Endodermal cell (in vitro differentiated cells): ENCODE results near the gene PSTPIP1. TPM values are rescaled to one million over a fixed set of nuclear protein-coding genes. Genes with fewer than 3 reads are reported as not detected.

ENCODE experiments used
- DNase-seq: peaks from one replicate; pipeline ENCODE4 v3.0.0-alpha.2; 2017
- H3K27ac ChIP-seq: 2 replicates; pipeline ENCODE4 v1.5.1; 2013; ENCODE audit warnings: mild to moderate bottlenecking, low read depth, low read length, moderate library complexity
- H3K27me3 ChIP-seq: 2 replicates; pipeline ENCODE4 v1.6.1; 2013; ENCODE audit warnings: mild to moderate bottlenecking, low read length, moderate library complexity; ENCODE audit not compliant: insufficient read depth, control insufficient read depth, poor library complexity, severe bottlenecking
- H3K36me3 ChIP-seq: 2 replicates; pipeline ENCODE4 v1.7.0; 2013; ENCODE audit warnings: mild to moderate bottlenecking, low read length, moderate library complexity; ENCODE audit not compliant: control insufficient read depth, insufficient read depth
- H3K4me1 ChIP-seq: one replicate; pipeline ENCODE4 v1.7.0; 2013; ENCODE audit warnings: low read length; ENCODE audit not compliant: control insufficient read depth, insufficient read depth
- H3K4me3 ChIP-seq: 2 replicates; pipeline ENCODE4 v1.5.1; 2013; ENCODE audit warnings: mild to moderate bottlenecking, low read length, moderate library complexity
- H3K9ac ChIP-seq: 2 replicates; pipeline ENCODE4 v1.6.1; 2013; ENCODE audit warnings: mild to moderate bottlenecking, low read length, moderate library complexity; ENCODE audit not compliant: poor library complexity, severe bottlenecking; ENCODE audit errors: extremely low read depth
- H3K9me3 ChIP-seq: 2 replicates; pipeline ENCODE4 v1.6.1; 2013; ENCODE audit warnings: mild to moderate bottlenecking, low read length, moderate library complexity; ENCODE audit not compliant: control insufficient read depth
- H3K27ac Mint-ChIP-seq: 2 replicates; pipeline ENCODE4 v1.8.0; 2020; ENCODE audit warnings: mixed read lengths
- H3K27me3 Mint-ChIP-seq: 2 replicates; pipeline ENCODE4 v1.8.0; 2021; ENCODE audit warnings: mild to moderate bottlenecking, mixed read lengths; ENCODE audit not compliant: insufficient read depth
- H3K36me3 Mint-ChIP-seq: 2 replicates; pipeline ENCODE4 v1.8.0; 2020; ENCODE audit warnings: low read depth, mixed read lengths
- H3K4me1 Mint-ChIP-seq: 2 replicates; pipeline ENCODE4 v1.8.0; 2020; ENCODE audit warnings: mixed read lengths
- H3K4me3 Mint-ChIP-seq: 2 replicates; pipeline ENCODE4 v1.8.0; 2020; ENCODE audit warnings: mild to moderate bottlenecking, moderate library complexity, mixed read lengths
- H3K9me3 Mint-ChIP-seq: 2 replicates; pipeline ENCODE4 v1.8.0; 2020; ENCODE audit warnings: mild to moderate bottlenecking, mixed read lengths
- WGBS, 2 experiments: methylation state at CpG; one replicate each; pipeline versions ENCODE4 v1.1.5 to v1.1.7; 2013; ENCODE audit warnings: missing lambda C conversion rate in 2 of 2, mixed read lengths in 1 of 2; ENCODE audit not compliant: insufficient coverage in 1 of 2, insufficient read length in 1 of 2; 5-methylcytosine and 5-hydroxymethylcytosine counted together
- total RNA-seq, 2 donors: library from RNA; stranded (reverse); fragmentation: NEBNext Ultra II Directional in 1 of 2; extraction: Animal tissue kit (Norgen Biotek cat#: 25700) in 1 of 2; gene quantifications; 2 replicates in 1 of 2; 3 replicates in 1 of 2; pipeline ENCODE4 v1.2.1, GENCODE V29; 2021
- TF ChIP-seq, protein P1 (sequence below): fragments of 200-600 bp; sonication (generic); conservative IDR thresholded peaks from 2 replicates; pipeline ENCODE4 v1.5.0; 2021; ENCODE audit warnings: antibody characterized with exemption, mild to moderate bottlenecking

Gene PSTPIP1
- total RNA-seq, 2 donors from 2014 or later: 0.29 to 1.5 TPM

DNA sequence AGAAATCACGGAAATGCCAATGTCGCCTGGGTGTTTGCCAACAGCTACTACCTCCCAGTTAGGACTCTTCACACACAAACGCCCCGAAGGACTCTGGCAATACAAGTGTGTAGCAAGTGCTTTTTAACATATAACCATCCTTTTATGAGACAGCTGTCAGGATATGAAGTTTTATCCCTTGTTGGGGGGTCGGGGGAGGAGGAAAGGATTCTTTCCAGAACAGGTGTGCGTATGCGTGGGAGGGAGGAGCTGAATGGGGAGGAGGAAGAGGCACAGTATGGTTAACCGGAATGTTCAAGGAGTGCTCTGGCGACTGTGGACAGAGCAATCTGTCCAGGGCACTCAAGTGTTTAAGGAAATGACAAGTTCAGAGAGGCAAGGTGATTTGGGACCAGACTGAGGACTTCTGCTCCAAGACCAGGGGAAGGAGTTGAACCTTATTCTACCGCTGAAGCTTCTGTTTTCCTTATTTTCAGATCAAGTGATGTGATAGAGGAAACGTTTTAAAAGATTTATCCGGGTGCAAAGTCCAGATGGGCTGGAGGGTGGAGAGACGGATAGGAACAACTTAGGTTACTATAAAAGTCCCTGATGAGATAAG lies 74.7 kb downstream of the PSTPIP1 start:
- DNase-seq: no peak
- Histone ChIP-seq H3K27me3 (no peaks in the 10 kb centered on the region), H3K27ac (no peak overlapping the region), H3K9me3 (no peaks in the 10 kb centered on the region), H3K9ac (peak overlapping the region; percentile 71), H3K36me3 (peaks cover 18% of the 10 kb centered on the region), H3K4me1 (peaks cover 2% of the 10 kb centered on the region), H3K4me3 (peak overlapping the region; percentile 92)
- H3K27me3 Mint-ChIP-seq: peaks cover 4% of the 10 kb centered on the region
- peak overlapping the region; percentile 59 for H3K4me3 Mint-ChIP-seq
- H3K27ac Mint-ChIP-seq: no peak overlapping the region
- peaks cover 28% of the 10 kb centered on the region for H3K4me1 Mint-ChIP-seq
- no peaks in the 10 kb centered on the region for H3K9me3 Mint-ChIP-seq
- TF ChIP-seq, protein P1, sequence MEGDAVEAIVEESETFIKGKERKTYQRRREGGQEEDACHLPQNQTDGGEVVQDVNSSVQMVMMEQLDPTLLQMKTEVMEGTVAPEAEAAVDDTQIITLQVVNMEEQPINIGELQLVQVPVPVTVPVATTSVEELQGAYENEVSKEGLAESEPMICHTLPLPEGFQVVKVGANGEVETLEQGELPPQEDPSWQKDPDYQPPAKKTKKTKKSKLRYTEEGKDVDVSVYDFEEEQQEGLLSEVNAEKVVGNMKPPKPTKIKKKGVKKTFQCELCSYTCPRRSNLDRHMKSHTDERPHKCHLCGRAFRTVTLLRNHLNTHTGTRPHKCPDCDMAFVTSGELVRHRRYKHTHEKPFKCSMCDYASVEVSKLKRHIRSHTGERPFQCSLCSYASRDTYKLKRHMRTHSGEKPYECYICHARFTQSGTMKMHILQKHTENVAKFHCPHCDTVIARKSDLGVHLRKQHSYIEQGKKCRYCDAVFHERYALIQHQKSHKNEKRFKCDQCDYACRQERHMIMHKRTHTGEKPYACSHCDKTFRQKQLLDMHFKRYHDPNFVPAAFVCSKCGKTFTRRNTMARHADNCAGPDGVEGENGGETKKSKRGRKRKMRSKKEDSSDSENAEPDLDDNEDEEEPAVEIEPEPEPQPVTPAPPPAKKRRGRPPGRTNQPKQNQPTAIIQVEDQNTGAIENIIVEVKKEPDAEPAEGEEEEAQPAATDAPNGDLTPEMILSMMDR: no peak
- peaks cover 7% of the 10 kb centered on the region for H3K36me3 Mint-ChIP-seq
- 46 to 66% methylated on average over 8 to 13 of the region's 13 CpGs for WGBS, 2 experiments

DNA sequence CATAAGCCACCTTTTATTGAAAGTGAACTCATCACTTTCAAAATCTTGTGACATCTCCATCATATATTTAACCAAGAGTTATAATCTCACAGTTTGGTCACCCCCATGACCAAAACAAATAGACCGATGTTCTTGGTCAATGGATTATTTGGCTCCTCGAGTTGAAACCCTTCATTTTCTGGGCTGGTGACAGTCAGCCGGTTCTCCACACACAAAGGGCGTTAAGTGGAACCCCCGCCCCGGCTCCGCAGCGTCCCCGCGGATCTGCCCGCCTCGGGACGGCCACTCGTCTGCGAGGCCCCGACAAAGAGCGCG lies 75.2 kb downstream of the PSTPIP1 start:
- Histone ChIP-seq H3K27ac (peak overlapping the region; percentile 73), H3K36me3 (peaks cover 18% of the 10 kb centered on the region), H3K9me3 (no peaks in the 10 kb centered on the region), H3K27me3 (no peaks in the 10 kb centered on the region), H3K9ac (peak overlapping the region; percentile 71), H3K4me1 (peaks cover 2% of the 10 kb centered on the region), H3K4me3 (peak overlapping the region; percentile 92)
- TF ChIP-seq, protein P1: no peak
- peak overlapping the region; percentile 59 for H3K4me3 Mint-ChIP-seq
- peaks cover 7% of the 10 kb centered on the region for H3K36me3 Mint-ChIP-seq
- 2% methylated on average over 15 to 18 of the region's 18 CpGs for WGBS, 2 experiments
- H3K27ac Mint-ChIP-seq: peak overlapping the region; percentile 77
- no peaks in the 10 kb centered on the region for H3K9me3 Mint-ChIP-seq
- peaks cover 4% of the 10 kb centered on the region for H3K27me3 Mint-ChIP-seq
- DNase-seq: no peak
- H3K4me1 Mint-ChIP-seq: peaks cover 28% of the 10 kb centered on the region

DNA sequence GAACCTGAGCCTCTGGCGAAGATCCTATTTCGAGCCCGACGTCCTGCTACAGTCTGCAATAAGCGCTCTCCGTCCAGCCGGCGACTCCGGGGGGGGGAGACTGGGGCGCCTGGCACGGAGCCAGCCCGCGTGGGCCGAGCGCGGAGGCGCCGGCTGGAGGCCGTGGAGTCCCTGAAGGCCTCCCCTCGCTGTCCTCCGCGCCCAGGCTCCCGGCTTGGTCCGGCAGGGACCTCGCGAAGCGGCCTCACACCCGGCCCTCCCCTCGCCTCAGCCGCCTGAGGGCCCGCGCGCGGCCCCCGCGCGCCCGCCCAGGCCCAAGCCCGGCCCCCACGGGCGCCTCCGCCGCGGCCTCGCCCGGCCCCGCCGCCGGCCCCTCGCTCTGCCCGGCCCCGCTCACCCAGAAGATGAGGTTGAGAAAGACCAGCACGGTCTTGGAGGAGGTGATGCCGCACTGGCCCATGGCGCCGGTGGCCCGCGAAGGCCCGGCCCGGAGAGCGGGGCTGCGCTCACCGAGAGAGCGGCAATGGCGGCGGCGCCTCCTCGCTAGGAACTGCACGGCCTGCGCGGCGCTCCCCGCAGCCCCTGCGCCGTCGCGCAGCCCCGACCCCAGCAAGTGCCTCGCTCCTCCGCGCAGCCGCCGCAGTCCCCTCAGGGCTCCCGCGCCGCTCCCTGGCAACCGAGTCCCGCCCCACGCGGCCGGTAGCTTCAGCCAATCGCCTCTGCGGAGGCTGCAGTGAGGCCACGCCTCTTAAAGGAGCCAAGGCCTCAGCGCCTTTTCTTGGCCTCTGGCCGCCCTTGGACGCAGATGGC lies 75.8 kb downstream of the PSTPIP1 start, which contains the start of gene TSPAN3:
TSS of gene TSPAN3 (minus strand) at position 615 of the 810 bp plus-strand sequence. CDS start at position 460, 155 bp downstream.
- no peaks in the 10 kb centered on the region for H3K9me3 Mint-ChIP-seq
- H3K4me3 ChIP-seq: peak within 1 kb of the TSS; percentile 92
- peaks cover 4% of the 10 kb centered on the region for H3K27me3 Mint-ChIP-seq
- peaks cover 2% of the 10 kb centered on the region for H3K4me1 ChIP-seq
- H3K27me3 ChIP-seq: no peaks in the 10 kb centered on the region
- DNase-seq: peak; percentile 97
- H3K27ac ChIP-seq: peak within 1 kb of the TSS; percentile 81
- H3K36me3 Mint-ChIP-seq: peaks cover 7% of the 10 kb centered on the region
- H3K36me3 ChIP-seq: peaks cover 18% of the 10 kb centered on the region
- H3K4me3 Mint-ChIP-seq: peak within 1 kb of the TSS; percentile 59
- TF ChIP-seq, protein P1: no peak
- H3K27ac Mint-ChIP-seq: peak within 1 kb of the TSS; percentile 77
- H3K9ac ChIP-seq: peak within 1 kb of the TSS; percentile 71
- 0 to 1% methylated on average over 14 to 97 of the region's 97 CpGs for WGBS, 2 experiments
- H3K9me3 ChIP-seq: no peaks in the 10 kb centered on the region
- H3K4me1 Mint-ChIP-seq: peaks cover 28% of the 10 kb centered on the region
